Neural cell (in vitro differentiated cells): ENCODE data around the gene USP32.

Experiments
- CTCF ChIP-seq: fragments of 450-650 bp; IDR thresholded peaks from 2 replicates; pipeline ENCODE4 v1.5.1; 2014; ENCODE audit warnings: antibody characterized with exemption, mild to moderate bottlenecking, moderate library complexity; ENCODE audit not compliant: poor library complexity, severe bottlenecking
- EP300 ChIP-seq: fragments of 450-650 bp; conservative IDR thresholded peaks from 2 replicates; pipeline ENCODE4 v1.6.1; 2014; ENCODE audit warnings: antibody characterized with exemption, mild to moderate bottlenecking, moderate library complexity; ENCODE audit not compliant: poor library complexity, severe bottlenecking

GRCh38 chr17:60141111-60142018, 250.6 kb downstream of the USP32 start:
- TF ChIP-seq CTCF (no peak), EP300 (no peak)
